Fibroblast of skin of right biceps (primary cell): ENCODE data around the gene USP17L21.
"Not testable (repeated sequence)": the region's sequence is repeated elsewhere in the genome, so short reads cannot be mapped to it uniquely, and the experiment has no call there.

Experiments
- DNase-seq: peaks from one replicate; pipeline ENCODE4 v3.0.0-alpha.2; 2013

The USP17L21 gene, protein sequence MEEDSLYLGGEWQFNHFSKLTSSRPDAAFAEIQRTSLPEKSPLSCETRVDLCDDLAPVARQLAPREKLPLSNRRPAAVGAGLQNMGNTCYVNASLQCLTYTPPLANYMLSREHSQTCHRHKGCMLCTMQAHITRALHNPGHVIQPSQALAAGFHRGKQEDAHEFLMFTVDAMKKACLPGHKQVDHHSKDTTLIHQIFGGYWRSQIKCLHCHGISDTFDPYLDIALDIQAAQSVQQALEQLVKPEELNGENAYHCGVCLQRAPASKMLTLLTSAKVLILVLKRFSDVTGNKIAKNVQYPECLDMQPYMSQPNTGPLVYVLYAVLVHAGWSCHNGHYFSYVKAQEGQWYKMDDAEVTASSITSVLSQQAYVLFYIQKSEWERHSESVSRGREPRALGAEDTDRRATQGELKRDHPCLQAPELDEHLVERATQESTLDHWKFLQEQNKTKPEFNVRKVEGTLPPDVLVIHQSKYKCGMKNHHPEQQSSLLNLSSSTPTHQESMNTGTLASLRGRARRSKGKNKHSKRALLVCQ

GRCh38 chr4:9262572-9262971 is at the start of gene USP17L21:
Gene USP17L21 (plus strand): TSS chr4:9262872. CDS start chr4:9262872, 0 bp downstream.
- not testable (repeated sequence) for DNase-seq

GRCh38 chr4:9214701-9215100 is 48.0 kb upstream of the USP17L21 start:
- DNase-seq, result not testable (repeated sequence)

DNA sequence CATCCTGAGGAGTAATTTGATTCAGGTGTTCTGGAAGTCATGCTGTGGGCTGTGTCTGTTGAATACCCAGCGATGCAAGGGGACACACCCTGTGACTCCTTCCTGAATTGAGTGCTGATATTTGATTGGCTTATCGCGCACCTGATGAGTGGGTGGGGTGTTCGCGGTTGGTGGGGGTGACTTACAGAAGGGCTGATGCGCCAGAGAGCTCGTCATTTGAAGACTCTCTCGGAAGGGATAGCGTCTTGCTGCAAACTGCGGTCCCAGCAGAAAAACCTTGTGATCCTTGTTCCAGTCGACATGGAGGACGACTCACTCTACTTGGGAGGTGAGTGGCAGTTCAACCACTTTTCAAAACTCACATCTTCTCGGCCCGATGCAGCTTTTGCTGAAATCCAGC is 47.6 kb upstream of the USP17L21 start, which contains the start of gene USP17L11:
Gene USP17L11, plus strand, starts transcription at position 301 of the 400 bp plus-strand sequence. Its CDS starts 0 bp downstream, at position 301.
- not testable (repeated sequence) for DNase-seq

GRCh38 chr4:9219852-9220251 is 42.8 kb upstream of the USP17L21 start, which contains the start of gene USP17L12:
Gene USP17L12 (plus strand): TSS chr4:9220152. CDS start chr4:9220152, 0 bp downstream.
- not testable (repeated sequence) for DNase-seq

GRCh38 chr4:9224596-9224995 is 38.1 kb upstream of the USP17L21 start, which contains the start of gene USP17L13:
Gene USP17L13 (plus strand): TSS chr4:9224896. CDS start chr4:9224896, 0 bp downstream.
- not testable (repeated sequence) for DNase-seq

DNA sequence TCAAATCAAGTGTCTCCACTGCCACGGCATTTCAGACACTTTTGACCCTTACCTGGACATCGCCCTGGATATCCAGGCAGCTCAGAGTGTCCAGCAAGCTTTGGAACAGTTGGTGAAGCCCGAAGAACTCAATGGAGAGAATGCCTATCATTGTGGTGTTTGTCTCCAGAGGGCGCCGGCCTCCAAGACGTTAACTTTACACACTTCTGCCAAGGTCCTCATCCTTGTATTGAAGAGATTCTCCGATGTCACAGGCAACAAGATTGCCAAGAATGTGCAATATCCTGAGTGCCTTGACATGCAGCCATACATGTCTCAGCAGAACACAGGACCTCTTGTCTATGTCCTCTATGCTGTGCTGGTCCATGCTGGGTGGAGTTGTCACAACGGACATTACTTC is 32.4 kb upstream of the USP17L21 start:
- not testable (repeated sequence) for DNase-seq

DNA sequence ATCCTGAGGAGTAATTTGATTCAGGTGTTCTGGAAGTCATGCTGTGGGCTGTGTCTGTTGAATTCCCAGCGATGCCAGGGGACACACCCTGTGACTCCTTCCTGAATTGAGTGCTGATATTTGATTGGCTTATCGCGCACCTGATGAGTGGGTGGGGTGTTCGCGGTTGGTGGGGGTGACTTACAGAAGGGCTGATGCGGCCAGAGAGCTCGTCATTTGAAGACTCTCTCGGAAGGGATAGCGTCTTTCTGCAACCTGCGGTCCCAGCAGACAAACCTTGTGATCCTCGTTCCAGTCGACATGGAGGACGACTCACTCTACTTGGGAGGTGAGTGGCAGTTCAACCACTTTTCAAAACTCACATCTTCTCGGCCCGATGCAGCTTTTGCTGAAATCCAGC is 28.6 kb upstream of the USP17L21 start, which contains the start of gene USP17L15:
Gene USP17L15, plus strand, starts transcription at position 301 of the 400 bp plus-strand sequence. Its CDS starts 0 bp downstream, at position 301.
- DNase-seq, result not testable (repeated sequence)

DNA sequence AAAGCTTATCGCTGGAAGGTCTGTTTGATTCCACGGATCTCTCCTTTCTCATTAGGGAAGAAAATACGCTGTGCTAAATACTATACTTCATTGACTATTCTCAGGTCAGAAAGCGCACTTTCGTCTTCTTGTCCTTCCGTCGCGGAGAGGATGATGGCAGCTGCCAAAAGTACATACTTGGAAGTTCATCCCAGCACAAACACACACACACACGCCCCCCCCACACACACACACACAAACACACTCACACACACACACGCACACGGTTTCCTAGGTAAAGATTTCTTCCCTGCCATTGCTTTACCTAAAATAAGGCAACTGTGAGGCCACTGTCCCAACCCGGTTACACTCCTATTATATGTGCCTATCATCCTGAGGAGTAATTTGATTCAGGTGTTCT is 24.2 kb upstream of the USP17L21 start:
- peak; percentile 0 for DNase-seq

DNA sequence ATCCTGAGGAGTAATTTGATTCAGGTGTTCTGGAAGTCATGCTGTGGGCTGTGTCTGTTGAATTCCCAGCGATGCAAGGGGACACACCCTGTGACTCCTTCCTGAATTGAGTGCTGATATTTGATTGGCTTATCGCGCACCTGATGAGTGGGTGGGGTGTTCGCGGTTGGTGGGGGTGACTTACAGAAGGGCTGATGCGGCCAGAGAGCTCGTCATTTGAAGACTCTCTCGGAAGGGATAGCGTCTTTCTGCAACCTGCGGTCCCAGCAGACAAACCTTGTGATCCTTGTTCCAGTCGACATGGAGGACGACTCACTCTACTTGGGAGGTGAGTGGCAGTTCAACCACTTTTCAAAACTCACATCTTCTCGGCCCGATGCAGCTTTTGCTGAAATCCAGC is 19.1 kb upstream of the USP17L21 start, which contains the start of gene USP17L17:
Gene USP17L17, plus strand, starts transcription at position 301 of the 400 bp plus-strand sequence. Its CDS starts 0 bp downstream, at position 301.
- not testable (repeated sequence) for DNase-seq

- peak; percentile 0 for DNase-seq
Observed at GRCh38 chr4:9247953-9248680, 14.6 kb upstream of the USP17L21 start, which contains the start of gene USP17L18. Gene USP17L18 (plus strand): TSS chr4:9248630. CDS start chr4:9248630, 0 bp downstream.

DNA sequence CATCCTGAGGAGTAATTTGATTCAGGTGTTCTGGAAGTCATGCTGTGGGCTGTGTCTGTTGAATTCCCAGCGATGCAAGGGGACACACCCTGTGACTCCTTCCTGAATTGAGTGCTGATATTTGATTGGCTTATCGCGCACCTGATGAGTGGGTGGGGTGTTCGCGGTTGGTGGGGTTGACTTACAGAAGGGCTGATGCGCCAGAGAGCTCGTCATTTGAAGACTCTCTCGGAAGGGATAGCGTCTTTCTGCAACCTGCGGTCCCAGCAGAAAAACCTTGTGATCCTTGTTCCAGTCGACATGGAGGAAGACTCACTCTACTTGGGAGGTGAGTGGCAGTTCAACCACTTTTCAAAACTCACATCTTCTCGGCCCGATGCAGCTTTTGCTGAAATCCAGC is 9.6 kb upstream of the USP17L21 start, which contains the start of gene USP17L19:
Gene USP17L19, plus strand, starts transcription at position 301 of the 400 bp plus-strand sequence. Its CDS starts 0 bp downstream, at position 301.
- not testable (repeated sequence) for DNase-seq

- DNase-seq, result not testable (repeated sequence)
Observed at GRCh38 chr4:9257824-9258223, 4.8 kb upstream of the USP17L21 start, which contains the start of gene USP17L20. Gene USP17L20 (plus strand): TSS chr4:9258124. CDS start chr4:9258124, 0 bp downstream.

- DNase-seq, result not testable (repeated sequence)
Observed at GRCh38 chr4:9267319-9267718, 4.6 kb downstream of the USP17L21 start, which contains the start of gene USP17L22. Gene USP17L22 (plus strand): TSS chr4:9267619. CDS start chr4:9267619, 0 bp downstream.

- DNase-seq, result not testable (repeated sequence)
Observed at GRCh38 chr4:9271719-9272118, 9.0 kb downstream of the USP17L21 start.
